Lower leg skin (tissue), 4 donors: ENCODE data around the gene TMEM101. TPM values are rescaled to one million over a fixed set of nuclear protein-coding genes. Genes with fewer than 3 reads are reported as not detected.

Experiments used
- DNase-seq, 2 donors: peaks; one replicate each; pipeline ENCODE4 v3.0.0-alpha.2; 2019; ENCODE audit warnings: low spot score in 2 of 2
- H3K4me3 ChIP-seq: fragments of 200-600 bp; sonication (generic); 2 replicates; pipeline ENCODE4 v1.5.1; 2017; ENCODE audit warnings: mild to moderate bottlenecking, low read depth; ENCODE audit not compliant: poor library complexity, severe bottlenecking
- CTCF ChIP-seq, 3 donors: fragments of 450-650 bp; IDR thresholded peaks; one replicate each; pipeline ENCODE4 v1.5.1; 2016; ENCODE audit warnings: antibody characterized with exemption in 3 of 3, mild to moderate bottlenecking in 3 of 3, moderate library complexity in 2 of 3
- POLR2A ChIP-seq, 2 donors: fragments of 450-650 bp; IDR thresholded peaks; one replicate each; pipeline ENCODE4 v1.6.1; 2016 to 2017; ENCODE audit warnings: antibody characterized with exemption in 2 of 2, mild to moderate bottlenecking in 1 of 2, moderate library complexity in 1 of 2
- WGBS, 2 donors: methylation state at CpG; one replicate each; pipeline ENCODE4 v1.1.5; 2018; 5-methylcytosine and 5-hydroxymethylcytosine counted together
- intact Hi-C: fragments of 100-400 bp; cut with DNase I; formaldehyde crosslinking; loops from one replicate; pipeline ENCODE4 v1.15.0; 2023; ENCODE audit warnings: low total_unique reads
- total RNA-seq, 4 donors: library from RNA; depleted of rRNA; stranded (reverse); fragments of >200 nt; gene quantifications; one replicate each; pipeline ENCODE4 v1.1.0, GENCODE V29; 2016

The TMEM101 gene
- total RNA-seq, 4 donors from 2014 or later, result 28.4 to 48.0 (median 41.2) TPM

GRCh38 chr17:44014133-44014436 lies 678 bp downstream of the TMEM101 start:
- peak overlapping the region; percentile 92 for H3K4me3 ChIP-seq
- DNase-seq, result no peak
- intact Hi-C loops, result no loop called here
- TF ChIP-seq POLR2A (IDR thresholded peaks at IDR 0.05) (no peak), CTCF (IDR thresholded peaks at IDR 0.05) (no peak)
- 10 to 14% methylated on average over 12 of the region's 12 CpGs for WGBS, 2 donors

DNA sequence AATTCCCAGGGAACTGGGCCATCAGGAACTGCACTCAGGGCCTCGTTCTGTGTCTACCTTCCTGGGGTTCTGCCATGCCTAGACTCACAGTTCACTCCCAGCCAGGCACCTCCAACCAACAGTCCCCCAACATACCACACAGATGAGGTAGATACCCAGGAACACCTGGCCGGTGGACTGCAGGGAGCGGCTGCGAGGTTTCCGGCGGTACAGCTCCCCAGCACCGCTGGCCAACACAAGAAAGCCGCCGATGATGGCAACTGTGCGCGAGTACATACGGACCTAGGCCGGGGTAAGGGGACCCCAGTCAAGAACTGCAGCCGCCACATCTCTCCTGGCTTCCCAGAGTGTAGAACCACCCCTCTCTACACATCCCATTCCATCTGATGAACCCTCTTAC lies 1.9 kb downstream of the TMEM101 start:
- H3K4me3 ChIP-seq, result no peak overlapping the region
- no peak for TF ChIP-seq CTCF (IDR thresholded peaks at IDR 0.05)
- no peak for TF ChIP-seq POLR2A (IDR thresholded peaks at IDR 0.05)
- intact Hi-C loops, result no loop called here
- DNase-seq, result no peak
- WGBS, 2 donors, result 90 to 93% methylated on average over 14 of the region's 14 CpGs

GRCh38 chr17:44012391-44012790 lies 2.4 kb downstream of the TMEM101 start:
- TF ChIP-seq CTCF (IDR thresholded peaks at IDR 0.05), result no peak
- TF ChIP-seq POLR2A (IDR thresholded peaks at IDR 0.05), result no peak
- no peak for DNase-seq
- intact Hi-C loops, result no loop called here
- WGBS, 2 donors, result 79 to 85% methylated on average over 2 to 3 of the region's 3 CpGs
- no peak overlapping the region for H3K4me3 ChIP-seq

- WGBS, 2 donors, result 86 to 87% methylated on average over 4 to 9 of the region's 9 CpGs
- intact Hi-C loops, result no loop called here
- no peak for DNase-seq
- no peak overlapping the region for H3K4me3 ChIP-seq
- no peak for TF ChIP-seq POLR2A (IDR thresholded peaks at IDR 0.05)
- TF ChIP-seq CTCF (IDR thresholded peaks at IDR 0.05), result no peak
Measured at GRCh38 chr17:44011876-44012275, 2.9 kb downstream of the TMEM101 start.

GRCh38 chr17:44010966-44011647 lies 3.7 kb downstream of the TMEM101 start:
- DNase-seq, result no peak
- H3K4me3 ChIP-seq, result no peak overlapping the region
- no peak for TF ChIP-seq CTCF (IDR thresholded peaks at IDR 0.05)
- TF ChIP-seq POLR2A (IDR thresholded peaks at IDR 0.05), result no peak
- 59 to 63% methylated on average over 4 of the region's 4 CpGs for WGBS, 2 donors
- intact Hi-C loops, result no loop called here
